HCT116 (cell line): ENCODE data around the gene RAPGEF3. TPM values are rescaled to one million over a fixed set of nuclear protein-coding genes. Genes with fewer than 3 reads are reported as not detected.

Source experiments
- ATAC-seq: fragments of 200-7000 bp; cut with Tn5 transposase; 2 replicates; pipeline ENCODE4 v1.9.1; 2020; ENCODE audit warnings: mild to moderate bottlenecking, moderate library complexity
- BruUV-seq: library from RNA; stranded (reverse); fragments of 400-500 nt; replicated peaks from 2 replicates; lab custom pipeline; 2021; lab: Mats Ljungman, UMichigan
- CTCF ChIA-PET: fragments of 300-600 bp; sonication (Branson Sonifier 250); formaldehyde crosslinking; loops from one replicate; lab custom pipeline; 2021; ENCODE audit warnings: antibody characterized with exemption; lab: Charles Lee
- POLR2A ChIA-PET: fragments of 300-600, 350-600 bp; sonication (Branson Sonifier 250); formaldehyde crosslinking; loops from one replicate; lab custom pipeline; 2021; ENCODE audit warnings: antibody characterized with exemption; lab: Charles Lee
- RAD21 ChIA-PET, 2 experiments: fragments of 300-600 bp; sonication (Branson Sonifier 250); formaldehyde crosslinking; loops; one replicate each; lab custom pipeline; 2023; ENCODE audit warnings: low total read pairs in 2 of 2; ENCODE audit not compliant: uncharacterized antibody in 2 of 2, unreplicated experiment in 2 of 2, low non-redundant PET in 1 of 2; lab: Charles Lee
- DNase-seq: peaks from one replicate; pipeline ENCODE4 v3.0.0-alpha.2; 2010; ENCODE audit warnings: low read depth, low spot score
- H2AFZ ChIP-seq: fragments of 200-600 bp; shearing (Covaris generic), sonication (generic); 2 replicates; pipeline ENCODE4 v1.6.1; 2017; ENCODE audit warnings: low read depth, mixed run types, mixed read lengths, antibody characterized with exemption, low read length; ENCODE audit not compliant: poor library complexity, severe bottlenecking
- H3K27ac ChIP-seq: 2 replicates; pipeline ENCODE4 v1.5.1; 2012; ENCODE audit warnings: low read depth, low read length
- H3K27me3 ChIP-seq: fragments of 200-600 bp; sonication (generic); 2 replicates; pipeline ENCODE4 v1.6.1; 2016; ENCODE audit warnings: mixed run types, low read length, mixed read lengths; ENCODE audit not compliant: insufficient read depth
- H3K36me3 ChIP-seq, 2 experiments: fragments of 200-500 bp in 1 of 2; fragments of 200-600 bp in 1 of 2; sonication (Bioruptor generic) in 1 of 2; sonication (generic) in 1 of 2; 2 replicates each; pipeline versions ENCODE4 v1.5.1 to v1.6.1; 2014 to 2016; ENCODE audit warnings: low read length in 2 of 2, inconsistent platforms in 1 of 2, mixed read lengths in 1 of 2, mixed run types in 1 of 2; ENCODE audit not compliant: insufficient read depth in 2 of 2, control insufficient read depth in 1 of 2
- H3K4me1 ChIP-seq, 2 experiments: fragments of 200-600 bp in 1 of 2; sonication (generic) in 1 of 2; 2 replicates each; pipeline versions ENCODE4 v1.5.1 to v1.6.1; 2012 to 2017; ENCODE audit warnings: low read length in 2 of 2, inconsistent platforms in 1 of 2, mild to moderate bottlenecking in 1 of 2, mixed read lengths in 1 of 2, mixed run types in 1 of 2, moderate library complexity in 1 of 2; ENCODE audit not compliant: insufficient read depth in 2 of 2, control insufficient read depth in 1 of 2
- H3K4me2 ChIP-seq: fragments of 200-600 bp; sonication (generic); 2 replicates; pipeline ENCODE4 v1.6.1; 2017; ENCODE audit warnings: mixed run types, low read length, mixed read lengths
- H3K4me3 ChIP-seq, 2 experiments: fragments of 200-600 bp in 1 of 2; sonication (generic) in 1 of 2; replicated peaks in 1 of 2; 2 replicates each; pipeline ENCODE4 v1.5.1; 2011 to 2016; ENCODE audit warnings: low read length in 2 of 2, control low read depth in 1 of 2, low read depth in 1 of 2, mild to moderate bottlenecking in 1 of 2, mixed read lengths in 1 of 2, mixed run types in 1 of 2
- H3K79me2 ChIP-seq: fragments of 200-600 bp; sonication (generic); 2 replicates; pipeline ENCODE4 v1.6.1; 2017; ENCODE audit warnings: mild to moderate bottlenecking, mixed run types, low read length, moderate library complexity, mixed read lengths; ENCODE audit not compliant: insufficient read depth
- H3K9ac ChIP-seq: fragments of 200-600 bp; sonication (generic); 2 replicates; pipeline ENCODE4 v1.6.1; 2016; ENCODE audit warnings: low read length, mixed read lengths
- H3K9me2 ChIP-seq: fragments of 200-600 bp; sonication (generic), shearing (Covaris generic); 2 replicates; pipeline ENCODE4 v1.6.1; 2017; ENCODE audit warnings: mixed run types, mild to moderate bottlenecking, moderate library complexity; ENCODE audit not compliant: insufficient read depth
- H3K9me3 ChIP-seq, 2 experiments: fragments of 200-500 bp in 1 of 2; fragments of 200-600 bp in 1 of 2; sonication (Bioruptor generic) in 1 of 2; sonication (generic) in 1 of 2; 2 replicates each; pipeline ENCODE4 v1.6.1; 2014 to 2017; ENCODE audit warnings: low read length in 2 of 2, mixed read lengths in 2 of 2, inconsistent platforms in 1 of 2, low read depth in 1 of 2, mild to moderate bottlenecking in 1 of 2, mixed run types in 1 of 2, moderate library complexity in 1 of 2; ENCODE audit not compliant: control insufficient read depth in 1 of 2, insufficient read depth in 1 of 2
- H4K20me1 ChIP-seq: fragments of 200-600 bp; sonication (generic), shearing (Covaris generic); 2 replicates; pipeline ENCODE4 v1.6.1; 2017; ENCODE audit warnings: mixed run types, mild to moderate bottlenecking, moderate library complexity; ENCODE audit not compliant: insufficient read depth
- CBX3 ChIP-seq: IDR thresholded peaks from 2 replicates; pipeline ENCODE4 v1.6.1; 2012; ENCODE audit warnings: low read depth
- CTCF ChIP-seq, 3 experiments: fragments of 200-600 bp in 1 of 3; sonication (generic) in 1 of 3; IDR thresholded peaks in 2 of 3; conservative IDR thresholded peaks in 1 of 3; 2 replicates each; pipeline ENCODE4 v1.5.1; 2012 to 2017; ENCODE audit warnings: low read depth in 2 of 3, low read length in 2 of 3, antibody characterized with exemption in 1 of 3, borderline replicate concordance in 1 of 3, control low read depth in 1 of 3, mild to moderate bottlenecking in 1 of 3, mixed read lengths in 1 of 3, mixed run types in 1 of 3, moderate library complexity in 1 of 3; ENCODE audit not compliant: insufficient read depth in 1 of 3
- EGR1 ChIP-seq: IDR thresholded peaks from 2 replicates; pipeline ENCODE4 v1.6.1; 2012; ENCODE audit warnings: low read depth
- EZH2 ChIP-seq: fragments of 200-600 bp; sonication (generic); IDR thresholded peaks from 2 replicates; pipeline ENCODE4 v1.6.1; 2017; ENCODE audit warnings: antibody characterized with exemption, mixed run types
- EZH2phosphoT487 ChIP-seq: fragments of 200-600 bp; IDR thresholded peaks from 2 replicates; pipeline ENCODE4 v1.6.1; 2018; ENCODE audit warnings: antibody characterized with exemption, borderline replicate concordance
- JUND ChIP-seq: IDR thresholded peaks from 2 replicates; pipeline ENCODE4 v1.6.1; 2012
- MAX ChIP-seq: IDR thresholded peaks from 2 replicates; pipeline ENCODE4 v1.6.1; 2012
- POLR2A ChIP-seq: IDR thresholded peaks from 2 replicates; pipeline ENCODE4 v1.7.0; 2011; ENCODE audit warnings: borderline replicate concordance; ENCODE audit not compliant: insufficient read depth, insufficient read length; ENCODE audit errors: extremely low read depth
- RAD21 ChIP-seq: IDR thresholded peaks from 2 replicates; pipeline ENCODE4 v1.6.1; 2012; ENCODE audit warnings: low read depth, mild to moderate bottlenecking
- SIN3A ChIP-seq: IDR thresholded peaks from 2 replicates; pipeline ENCODE4 v1.6.1; 2012; ENCODE audit warnings: low read depth
- SP1 ChIP-seq: IDR thresholded peaks from 2 replicates; pipeline ENCODE4 v1.6.1; 2012; ENCODE audit warnings: low read depth
- SRF ChIP-seq: IDR thresholded peaks from 2 replicates; pipeline ENCODE4 v1.6.1; 2012; ENCODE audit warnings: low read depth
- ZBTB33 ChIP-seq: IDR thresholded peaks from 2 replicates; pipeline ENCODE4 v1.6.1; 2011; ENCODE audit warnings: mild to moderate bottlenecking, low read length, moderate library complexity; ENCODE audit not compliant: insufficient replicate concordance; ENCODE audit errors: extremely low read depth
- ZFX ChIP-seq: fragments of 450-650 bp; IDR thresholded peaks from 2 replicates; pipeline ENCODE4 v1.6.1; 2017
- intact Hi-C: fragments of 100-400 bp; cut with micrococcal nuclease; formaldehyde crosslinking; loops from 2 replicates; pipeline ENCODE4 v1.10.0; 2022
- total RNA-seq: library from RNA; stranded (reverse); gene quantifications from one replicate; pipeline ENCODE4 v1.2.1, GENCODE V29; 2021; ENCODE audit not compliant: unreplicated experiment

RAPGEF3 gene
- total RNA-seq, 1 experiment from 2014 or later: 1.8 TPM

- no peaks in the 10 kb centered on the region for H3K36me3 ChIP-seq
- ChIA-PET CTCF (interaction anchor here (1.1 to 2.0 kb wide), 2 partner anchors 30 to 41 kb away, joined by 3 to 14 read pairs; no protein-coding TSS in a partner anchor), RAD21 (no interaction called here), POLR2A (no interaction called here)
- intact Hi-C loops: no loop called here
- H3K27ac ChIP-seq: no peak overlapping the region
- no peaks in the 10 kb centered on the region for H3K9me2 ChIP-seq
- peaks cover 29 to 54% of the 10 kb centered on the region in 2 experiments for H3K4me1 ChIP-seq
- BruUV-seq: no TSS peak
- peaks cover 72% of the 10 kb centered on the region for H3K79me2 ChIP-seq
- H3K4me3 ChIP-seq: no peak overlapping the region
- 0 out of 2 replicates have a peak overlapping the region, but pooled peaks have one; percentile 32 for H3K4me2 ChIP-seq
- DNase-seq (no peak), ATAC-seq (no peak)
- H3K9ac ChIP-seq: no peak overlapping the region
- H3K9me3 ChIP-seq: no peaks in the 10 kb centered on the region
- TF ChIP-seq EZH2phosphoT487: no peak
- TF ChIP-seq CTCF (IDR thresholded peaks at IDR 0.05 in 2 of 3, conservative IDR thresholded peaks at IDR 0.05 in 1 of 3; ENCODE audit: borderline replicate concordance in 1 of 3, insufficient read depth in 1 of 3, low read depth in 2 of 3, low read length in 2 of 3): no peak
- no peak for TF ChIP-seq ZFX
- no peak for TF ChIP-seq SIN3A
- no peak for TF ChIP-seq RAD21
- TF ChIP-seq JUND: no peak
- TF ChIP-seq CBX3: no peak
- no peak for TF ChIP-seq MAX
- TF ChIP-seq SP1: no peak
- no peak for TF ChIP-seq EGR1
- no peak for TF ChIP-seq POLR2A
- no peak for TF ChIP-seq ZBTB33
- TF ChIP-seq SRF: no peak
- TF ChIP-seq EZH2: no peak
- TF ChIP-seq, all 23 proteins: peak for 0
- Histone ChIP-seq H2AFZ (no peak overlapping the region), H3K27me3 (no peaks in the 10 kb centered on the region), H4K20me1 (no peaks in the 10 kb centered on the region)
Observed at GRCh38 chr12:47808050-47808449, 49.4 kb upstream of the RAPGEF3 start.
